ENCODE results near the gene EPHB2. TPM values are rescaled to one million over a fixed set of nuclear protein-coding genes. Genes with fewer than 3 reads are reported as not detected.

Gene EPHB2
- total RNA-seq, 2 donors from 2014 or later: 34.0 to 50.7 TPM

- Histone ChIP-seq H3K9ac (ENCODE audit: extremely low read depth, low read length, poor library complexity, severe bottlenecking) (no peak overlapping the region), H3K4me1 (ENCODE audit: control insufficient read depth, insufficient read depth, low read length) (no peaks in the 10 kb centered on the region), H3K27me3 (ENCODE audit: control insufficient read depth, insufficient read depth, low read length, poor library complexity, severe bottlenecking) (no peaks in the 10 kb centered on the region), H3K9me3 (ENCODE audit: control insufficient read depth, low read length) (no peaks in the 10 kb centered on the region), H3K27ac (ENCODE audit: low read depth, low read length) (no peak overlapping the region), H3K4me3 (ENCODE audit: low read length) (no peak overlapping the region), H3K36me3 (ENCODE audit: control insufficient read depth, insufficient read depth, low read length) (no peaks in the 10 kb centered on the region)
- WGBS, 2 experiments (ENCODE audit: insufficient coverage in 1 of 2, insufficient read length in 1 of 2): 89 to 95% methylated on average over 3 to 7 of the region's 7 CpGs
- H3K4me3 Mint-ChIP-seq: no peak overlapping the region
- no peak for TF ChIP-seq CTCF (conservative IDR thresholded peaks at IDR 0.05)
- peaks cover 6% of the 10 kb centered on the region for H3K36me3 Mint-ChIP-seq (ENCODE audit: low read depth)
- H3K27ac Mint-ChIP-seq: no peak overlapping the region
- H3K9me3 Mint-ChIP-seq: no peaks in the 10 kb centered on the region
- no peaks in the 10 kb centered on the region for H3K4me1 Mint-ChIP-seq
- no peak for DNase-seq
- H3K27me3 Mint-ChIP-seq (ENCODE audit: insufficient read depth): no peaks in the 10 kb centered on the region
These were observed 176.9 kb downstream of the EPHB2 start for GRCh38 chr1:22887491-22887890.

GRCh38 chr1:22888320-22889075, 177.9 kb downstream of the EPHB2 start:
- Histone ChIP-seq H3K36me3 (ENCODE audit: control insufficient read depth, insufficient read depth, low read length) (peaks cover 8% of the 10 kb centered on the region), H3K9me3 (ENCODE audit: control insufficient read depth, low read length) (peaks cover 5% of the 10 kb centered on the region), H3K27me3 (ENCODE audit: control insufficient read depth, insufficient read depth, low read length, poor library complexity, severe bottlenecking) (no peaks in the 10 kb centered on the region), H3K9ac (ENCODE audit: extremely low read depth, low read length, poor library complexity, severe bottlenecking) (no peak overlapping the region), H3K4me1 (ENCODE audit: control insufficient read depth, insufficient read depth, low read length) (no peaks in the 10 kb centered on the region), H3K27ac (ENCODE audit: low read depth, low read length) (no peak overlapping the region), H3K4me3 (ENCODE audit: low read length) (no peak overlapping the region)
- Mint-ChIP-seq H3K36me3 (ENCODE audit: low read depth) (peaks cover 14% of the 10 kb centered on the region), H3K27me3 (ENCODE audit: insufficient read depth) (no peaks in the 10 kb centered on the region), H3K4me3 (no peak overlapping the region), H3K9me3 (no peaks in the 10 kb centered on the region), H3K4me1 (no peaks in the 10 kb centered on the region), H3K27ac (no peak overlapping the region)
- TF ChIP-seq CTCF (conservative IDR thresholded peaks at IDR 0.05): no peak
- 75 to 86% methylated on average over 4 to 8 of the region's 8 CpGs for WGBS, 2 experiments (ENCODE audit: insufficient coverage in 1 of 2, insufficient read length in 1 of 2)
- DNase-seq: no peak

GRCh38 chr1:22889213-22889827, 178.7 kb downstream of the EPHB2 start:
- Mint-ChIP-seq H3K36me3 (ENCODE audit: low read depth) (peaks cover 20% of the 10 kb centered on the region), H3K27ac (no peak overlapping the region)
- H3K9ac ChIP-seq (ENCODE audit: extremely low read depth, low read length, poor library complexity, severe bottlenecking): no peak overlapping the region

More at GRCh38 chr1:22889213-22889827, 178.7 kb downstream of the EPHB2 start:
- H3K4me1 Mint-ChIP-seq: no peaks in the 10 kb centered on the region
- no peaks in the 10 kb centered on the region for H3K27me3 Mint-ChIP-seq (ENCODE audit: insufficient read depth)
- TF ChIP-seq CTCF (conservative IDR thresholded peaks at IDR 0.05): peak; percentile 71
- Histone ChIP-seq H3K4me3 (ENCODE audit: low read length) (no peak overlapping the region), H3K27ac (ENCODE audit: low read depth, low read length) (no peak overlapping the region), H3K4me1 (ENCODE audit: control insufficient read depth, insufficient read depth, low read length) (no peaks in the 10 kb centered on the region), H3K9me3 (ENCODE audit: control insufficient read depth, low read length) (peaks cover 9% of the 10 kb centered on the region), H3K27me3 (ENCODE audit: control insufficient read depth, insufficient read depth, low read length, poor library complexity, severe bottlenecking) (no peaks in the 10 kb centered on the region), H3K36me3 (ENCODE audit: control insufficient read depth, insufficient read depth, low read length) (peaks cover 14% of the 10 kb centered on the region)
- H3K4me3 Mint-ChIP-seq: no peak overlapping the region
- DNase-seq: no peak
- H3K9me3 Mint-ChIP-seq: no peaks in the 10 kb centered on the region
- 74 to 88% methylated on average over 2 to 3 of the region's 3 CpGs for WGBS, 2 experiments (ENCODE audit: insufficient coverage in 1 of 2, insufficient read length in 1 of 2)
